Measurements from ENCODE around the gene RGS6. TPM values are rescaled to one million over a fixed set of nuclear protein-coding genes. Genes with fewer than 3 reads are reported as not detected.

The RGS6 gene
- total RNA-seq, 1 donor from 2014 or later, result not detected

- TF ChIP-seq, protein P1, sequence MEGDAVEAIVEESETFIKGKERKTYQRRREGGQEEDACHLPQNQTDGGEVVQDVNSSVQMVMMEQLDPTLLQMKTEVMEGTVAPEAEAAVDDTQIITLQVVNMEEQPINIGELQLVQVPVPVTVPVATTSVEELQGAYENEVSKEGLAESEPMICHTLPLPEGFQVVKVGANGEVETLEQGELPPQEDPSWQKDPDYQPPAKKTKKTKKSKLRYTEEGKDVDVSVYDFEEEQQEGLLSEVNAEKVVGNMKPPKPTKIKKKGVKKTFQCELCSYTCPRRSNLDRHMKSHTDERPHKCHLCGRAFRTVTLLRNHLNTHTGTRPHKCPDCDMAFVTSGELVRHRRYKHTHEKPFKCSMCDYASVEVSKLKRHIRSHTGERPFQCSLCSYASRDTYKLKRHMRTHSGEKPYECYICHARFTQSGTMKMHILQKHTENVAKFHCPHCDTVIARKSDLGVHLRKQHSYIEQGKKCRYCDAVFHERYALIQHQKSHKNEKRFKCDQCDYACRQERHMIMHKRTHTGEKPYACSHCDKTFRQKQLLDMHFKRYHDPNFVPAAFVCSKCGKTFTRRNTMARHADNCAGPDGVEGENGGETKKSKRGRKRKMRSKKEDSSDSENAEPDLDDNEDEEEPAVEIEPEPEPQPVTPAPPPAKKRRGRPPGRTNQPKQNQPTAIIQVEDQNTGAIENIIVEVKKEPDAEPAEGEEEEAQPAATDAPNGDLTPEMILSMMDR (IDR thresholded peaks at IDR 0.05; ENCODE audit: insufficient read depth, low read length, poor library complexity, severe bottlenecking), result no peak
- H3K4me3 ChIP-seq (ENCODE audit: low read depth, low read length), result no peak overlapping the region
- no peak for DNase-seq (ENCODE audit: low read depth)
- H3K36me3 ChIP-seq (ENCODE audit: control insufficient read depth, insufficient read depth, low read length), result no peaks in the 10 kb centered on the region
- H3K27me3 ChIP-seq (ENCODE audit: control insufficient read depth, insufficient read depth, low read length), result no peaks in the 10 kb centered on the region
Observed at GRCh38 chr14:72610096-72610830, 678.0 kb downstream of the RGS6 start.

DNA sequence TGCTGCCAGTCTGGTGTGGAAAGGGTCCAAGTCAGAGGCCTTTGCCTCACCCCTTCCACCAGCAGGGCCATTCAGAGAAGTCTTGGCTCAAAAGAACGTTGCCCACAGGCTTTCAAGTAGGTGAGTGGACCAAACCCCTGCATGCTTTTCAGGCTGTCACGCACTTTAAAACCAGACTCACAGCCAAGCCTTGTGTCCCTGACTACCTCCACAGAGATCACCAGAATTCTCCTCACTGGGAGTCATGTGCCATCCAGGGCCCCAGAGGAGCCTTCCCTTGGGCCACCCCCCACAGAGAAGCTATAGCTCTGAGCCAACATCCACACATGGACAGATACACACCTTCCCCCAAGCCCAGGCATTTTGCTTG lies 678.6 kb downstream of the RGS6 start:
- Histone ChIP-seq H3K27me3 (ENCODE audit: control insufficient read depth, insufficient read depth, low read length) (no peaks in the 10 kb centered on the region), H3K4me3 (ENCODE audit: low read depth, low read length) (no peak overlapping the region), H3K36me3 (ENCODE audit: control insufficient read depth, insufficient read depth, low read length) (no peaks in the 10 kb centered on the region)
- no peak for DNase-seq (ENCODE audit: low read depth)
- TF ChIP-seq, protein P1 (IDR thresholded peaks at IDR 0.05; ENCODE audit: insufficient read depth, low read length, poor library complexity, severe bottlenecking), result no peak

GRCh38 chr14:72611506-72611905 lies 679.3 kb downstream of the RGS6 start:
- TF ChIP-seq, protein P1 (IDR thresholded peaks at IDR 0.05; ENCODE audit: insufficient read depth, low read length, poor library complexity, severe bottlenecking), result no peak
- H3K36me3 ChIP-seq (ENCODE audit: control insufficient read depth, insufficient read depth, low read length), result no peaks in the 10 kb centered on the region
- no peaks in the 10 kb centered on the region for H3K27me3 ChIP-seq (ENCODE audit: control insufficient read depth, insufficient read depth, low read length)
- DNase-seq (ENCODE audit: low read depth), result no peak
- no peak overlapping the region for H3K4me3 ChIP-seq (ENCODE audit: low read depth, low read length)

DNA sequence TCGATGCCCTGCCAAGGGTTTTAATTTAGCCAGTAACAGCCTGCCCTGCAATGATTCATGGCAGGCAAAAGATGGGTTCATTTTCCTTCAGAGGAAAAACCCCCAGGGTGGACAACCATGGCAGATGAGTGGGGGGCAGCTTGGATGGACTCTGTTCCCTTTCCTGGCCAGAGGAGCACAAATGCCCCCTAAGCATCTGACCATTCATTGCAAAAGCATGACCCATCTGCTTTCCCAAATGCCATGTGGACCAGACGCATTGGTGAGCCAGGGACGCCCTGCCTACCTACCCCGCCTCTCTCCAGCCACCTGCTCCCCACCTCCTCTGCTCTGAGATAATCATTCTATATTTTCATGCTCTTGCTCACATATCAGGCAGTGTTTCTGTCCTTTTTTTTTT lies 679.8 kb downstream of the RGS6 start:
- no peak for DNase-seq (ENCODE audit: low read depth)
- TF ChIP-seq, protein P1 (IDR thresholded peaks at IDR 0.05; ENCODE audit: insufficient read depth, low read length, poor library complexity, severe bottlenecking), result no peak
- no peak overlapping the region for H3K4me3 ChIP-seq (ENCODE audit: low read depth, low read length)
- H3K36me3 ChIP-seq (ENCODE audit: control insufficient read depth, insufficient read depth, low read length), result no peaks in the 10 kb centered on the region
- H3K27me3 ChIP-seq (ENCODE audit: control insufficient read depth, insufficient read depth, low read length), result no peaks in the 10 kb centered on the region

GRCh38 chr14:72613231-72613974 lies 681.2 kb downstream of the RGS6 start:
- TF ChIP-seq, protein P1 (IDR thresholded peaks at IDR 0.05; ENCODE audit: insufficient read depth, low read length, poor library complexity, severe bottlenecking), result no peak
- H3K27me3 ChIP-seq (ENCODE audit: control insufficient read depth, insufficient read depth, low read length), result no peaks in the 10 kb centered on the region
- DNase-seq (ENCODE audit: low read depth), result no peak
- H3K36me3 ChIP-seq (ENCODE audit: control insufficient read depth, insufficient read depth, low read length), result no peaks in the 10 kb centered on the region
- no peak overlapping the region for H3K4me3 ChIP-seq (ENCODE audit: low read depth, low read length)
